Left colon (tissue), 2 donors: ENCODE measurements around the gene VWA3B. TPM values are rescaled to one million over a fixed set of nuclear protein-coding genes. Genes with fewer than 3 reads are reported as not detected.
A peak's percentile ranks its signal among the peaks of the same experiment; 100 is the strongest.
"Not testable (repeated sequence)": the region's sequence is repeated elsewhere in the genome, so short reads cannot be mapped to it uniquely, and the experiment has no call there.

Experiments used
- ATAC-seq: fragments of 200-7000 bp; cut with Tn5 transposase; one replicate; pipeline ENCODE4 v1.9.1; 2020; ENCODE audit warnings: mild to moderate bottlenecking, moderate library complexity
- DNase-seq, 2 donors: peaks; one replicate each; pipeline ENCODE4 v3.0.0-alpha.2; 2020
- intact Hi-C, 2 donors: fragments of 100-400 bp; cut with DNase I in 1 of 2; cut with micrococcal nuclease in 1 of 2; formaldehyde crosslinking; loops; one replicate each; pipeline versions ENCODE4 v1.11.2 to v1.14.0; 2022; cut with DNase I, micrococcal nuclease
- total RNA-seq, 2 donors: library from RNA; stranded (reverse); fragmentation: NEBNext Ultra II Directional; extraction: Animal tissue kit (Norgen Biotek cat#: 25700); gene quantifications; one replicate each; pipeline ENCODE4 v1.2.1, GENCODE V29; 2021
- donor health status: DM: no; HTN: no; CAD: no.
- donor health status: DM: yes; HTN: yes; CAD: no.

VWA3B gene
- total RNA-seq, 2 donors from 2014 or later: 2.9 to 3.9 TPM

DNA sequence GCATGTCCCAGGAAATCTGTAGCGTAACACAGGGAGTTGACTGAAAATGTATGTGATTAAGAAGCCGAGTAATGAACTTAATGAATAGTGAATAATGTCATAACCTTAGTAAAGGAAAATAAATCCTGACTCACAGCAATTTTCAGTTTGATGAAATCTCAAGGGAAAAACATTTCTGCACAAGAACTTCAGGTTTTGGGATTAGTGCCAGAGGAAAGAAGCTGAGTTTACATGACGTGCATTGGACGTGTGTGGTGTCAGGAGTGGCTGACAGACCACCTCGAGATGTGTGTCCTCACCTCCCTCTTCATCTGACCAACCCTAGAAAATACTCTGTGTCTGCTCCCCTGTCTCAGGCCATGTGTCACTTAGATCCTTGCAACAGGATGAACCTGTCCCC is 39.1 kb downstream of the VWA3B start:
- DNase-seq: no peak
- ATAC-seq: no peak
- intact Hi-C loops: no loop called here

DNA sequence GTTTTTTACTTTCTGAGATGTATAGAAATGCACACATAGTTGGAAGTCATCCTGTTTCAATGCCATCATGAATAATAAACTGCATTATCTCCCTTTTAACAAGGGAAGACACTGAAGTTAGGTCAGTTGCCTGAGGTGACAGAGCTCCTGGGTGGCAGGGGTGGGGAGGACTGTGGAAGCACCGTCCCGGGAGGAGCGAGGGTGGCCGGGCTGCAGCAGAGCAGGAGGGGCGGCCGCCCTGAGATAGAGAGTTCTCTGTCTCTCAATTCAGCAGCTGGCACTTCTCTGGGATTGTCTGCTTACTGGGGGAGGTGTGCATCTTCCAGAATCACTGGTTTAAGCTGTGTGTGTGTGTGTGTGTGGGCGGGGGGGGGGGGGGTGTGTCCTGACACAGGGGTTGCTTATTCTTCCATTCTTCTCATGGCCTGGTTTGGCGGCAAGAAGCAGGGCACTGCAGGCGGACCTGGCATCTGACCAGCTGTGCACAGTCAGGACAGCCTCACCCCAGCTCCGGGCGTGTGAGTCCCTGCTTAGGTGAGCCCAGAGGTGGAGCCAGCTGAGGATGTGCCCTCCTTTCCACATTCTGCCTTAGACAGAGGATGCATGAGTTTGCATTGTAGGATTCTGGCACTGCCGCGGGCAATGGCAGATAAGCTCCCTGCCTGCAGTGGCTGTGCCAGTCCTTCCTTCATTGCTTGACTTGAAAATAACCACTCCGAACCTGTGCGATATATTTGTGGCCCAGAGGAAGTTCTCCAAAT is 40.4 kb downstream of the VWA3B start:
- DNase-seq (peak in 1 of 2 donors; percentile 23), ATAC-seq (peak; percentile 68)
- intact Hi-C loops: no loop called here

DNA sequence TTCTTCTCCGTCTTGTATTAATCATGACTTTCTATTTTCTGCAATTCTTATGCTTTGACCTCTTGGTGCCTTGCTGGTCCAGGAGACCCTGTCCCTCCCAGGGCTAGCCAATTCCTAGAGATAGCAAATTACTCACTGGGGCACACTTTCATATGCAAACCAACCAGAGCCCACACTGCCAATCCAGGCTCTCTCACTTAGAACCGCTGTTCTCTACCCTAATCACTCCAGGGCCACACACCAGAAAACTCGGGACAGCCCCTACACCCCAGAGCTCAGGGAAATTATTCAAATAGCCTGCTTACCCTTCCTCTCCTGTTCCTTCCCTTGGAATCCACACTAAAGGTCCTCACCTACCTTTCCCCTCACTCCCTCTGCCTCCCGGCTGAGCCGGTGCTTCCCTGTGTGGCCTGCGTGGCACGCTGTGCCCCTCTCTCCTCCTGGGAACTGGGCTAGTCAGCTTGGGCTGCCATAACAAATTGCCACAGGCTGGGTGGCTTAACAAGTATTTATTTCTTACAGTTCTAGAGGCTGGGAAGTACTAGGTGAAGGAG is 41.7 kb downstream of the VWA3B start:
- intact Hi-C loops: no loop called here
- no peak for ATAC-seq
- DNase-seq: no peak

DNA sequence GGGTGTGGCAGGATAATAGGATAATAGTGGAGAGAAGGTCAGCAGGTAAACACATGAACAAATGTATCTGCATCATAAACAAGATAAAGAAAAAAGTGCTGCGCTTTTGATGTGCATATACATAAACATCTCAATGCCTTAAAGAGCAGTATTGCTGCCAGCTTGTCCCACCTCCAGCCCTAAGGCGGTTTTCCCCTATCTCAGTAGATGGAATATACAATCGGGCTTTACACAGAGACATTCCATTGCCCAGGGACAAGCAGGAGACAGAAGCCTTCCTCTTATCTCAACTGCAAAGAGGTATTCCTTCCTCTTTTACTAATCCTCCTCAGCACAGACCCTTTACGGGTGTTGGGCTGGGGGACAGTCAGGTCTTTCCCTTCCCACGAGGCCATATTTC is 43.1 kb downstream of the VWA3B start:
- DNase-seq, ATAC-seq, intact Hi-C loops: not testable (repeated sequence)

DNA sequence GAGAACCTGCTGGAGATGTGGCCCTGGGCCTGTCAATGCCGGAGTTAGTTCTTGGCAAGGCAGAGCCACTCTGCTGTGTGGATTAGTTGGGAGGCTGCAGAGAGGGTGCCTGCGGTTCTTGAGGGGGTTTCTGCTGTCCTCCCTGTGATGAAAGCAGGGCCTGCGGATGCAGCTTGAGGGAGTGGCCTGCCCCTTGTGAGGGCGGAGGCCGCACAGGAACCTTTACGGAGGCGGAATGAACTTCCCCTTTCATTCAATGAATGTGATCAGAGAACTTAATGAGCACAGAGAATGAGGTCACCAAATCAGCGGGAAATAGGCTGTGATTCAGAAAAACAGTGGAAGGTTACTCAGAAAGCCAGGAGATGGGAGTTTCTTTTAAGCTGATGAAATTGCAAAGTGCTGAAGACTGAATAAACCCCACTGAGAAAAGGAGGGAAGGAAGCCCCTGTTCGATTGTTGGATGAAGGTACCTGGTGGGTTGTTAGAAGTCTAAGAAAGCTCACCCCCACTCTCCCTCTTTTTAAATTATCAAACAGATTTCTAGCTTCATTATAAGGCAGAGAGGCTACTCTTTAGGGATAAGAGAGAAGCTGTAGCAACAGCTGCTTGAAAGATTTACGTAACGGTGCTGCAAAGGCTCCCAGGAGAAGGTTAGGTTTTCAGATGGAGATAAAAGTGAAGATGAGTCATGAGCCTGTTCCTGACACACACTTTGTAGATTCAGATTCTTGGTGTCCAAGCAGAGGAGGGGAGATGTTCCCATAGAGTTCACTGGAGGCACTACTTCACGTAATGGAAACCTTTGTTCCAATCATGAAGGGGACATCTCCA is 47.4 kb downstream of the VWA3B start:
- DNase-seq (no peak), ATAC-seq (no peak)
- intact Hi-C loops: no loop called here

DNA sequence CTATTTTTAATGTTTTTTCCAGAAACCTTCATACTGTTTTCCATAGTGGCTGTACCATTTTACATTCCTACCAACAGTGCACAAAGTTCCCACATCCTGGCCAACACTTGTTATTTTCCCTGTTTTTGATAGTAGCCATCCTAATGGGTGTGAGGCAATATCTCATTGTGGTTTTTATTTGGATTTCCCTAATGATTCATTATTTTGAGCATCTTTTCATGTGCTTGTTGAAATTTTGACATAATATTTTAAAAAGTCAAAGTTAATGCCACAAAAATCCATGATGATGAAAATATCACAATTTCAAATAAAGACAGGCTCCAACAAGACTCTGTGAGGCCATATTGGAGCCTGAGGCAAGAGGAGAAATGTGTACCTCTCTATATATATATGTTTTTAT is 50.2 kb downstream of the VWA3B start:
- DNase-seq: no peak
- intact Hi-C loops: no loop called here
- ATAC-seq: no peak

DNA sequence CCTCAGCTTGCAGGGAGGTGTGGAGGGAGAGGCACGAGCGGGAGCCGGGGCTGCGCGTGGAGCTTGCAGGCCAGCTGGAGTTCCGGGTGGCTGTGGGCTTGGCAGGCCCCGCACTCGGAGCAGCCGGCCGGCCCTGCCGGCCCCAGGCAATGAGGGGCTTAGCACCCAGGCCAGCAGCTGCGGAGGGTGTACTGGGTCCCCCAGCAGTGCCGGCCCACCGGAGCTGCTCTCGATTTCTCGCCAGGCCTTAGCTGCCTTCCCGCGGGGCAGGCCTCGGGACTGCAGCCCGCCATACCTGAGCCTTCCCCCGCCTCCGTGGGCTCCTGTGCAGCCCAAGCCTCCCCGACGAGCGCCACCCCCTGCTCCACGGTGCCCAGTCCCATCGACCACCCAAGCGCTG is 52.0 kb downstream of the VWA3B start:
- intact Hi-C loops, DNase-seq, ATAC-seq: not testable (repeated sequence)

DNA sequence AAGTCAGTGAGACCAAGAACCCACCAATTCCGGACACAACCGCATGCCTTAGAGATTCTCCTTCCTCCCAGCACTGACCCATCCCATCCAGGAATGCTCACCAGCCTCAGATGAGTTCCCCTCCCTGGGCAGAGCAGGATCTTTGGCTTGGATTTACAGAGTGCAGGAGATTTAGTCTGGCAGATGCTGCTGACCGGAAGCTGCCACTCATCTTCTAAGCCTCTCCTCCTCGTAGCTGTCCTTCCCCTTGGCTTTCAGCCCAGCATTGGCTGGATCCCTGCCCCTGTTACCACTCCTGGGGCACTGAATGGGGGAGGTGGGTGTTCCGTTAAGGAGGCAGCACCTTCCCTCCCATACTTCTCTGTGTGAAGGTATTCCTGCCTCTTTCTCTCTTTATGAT is 53.2 kb downstream of the VWA3B start:
- intact Hi-C loops: no loop called here
- ATAC-seq (no peak), DNase-seq (no peak)

DNA sequence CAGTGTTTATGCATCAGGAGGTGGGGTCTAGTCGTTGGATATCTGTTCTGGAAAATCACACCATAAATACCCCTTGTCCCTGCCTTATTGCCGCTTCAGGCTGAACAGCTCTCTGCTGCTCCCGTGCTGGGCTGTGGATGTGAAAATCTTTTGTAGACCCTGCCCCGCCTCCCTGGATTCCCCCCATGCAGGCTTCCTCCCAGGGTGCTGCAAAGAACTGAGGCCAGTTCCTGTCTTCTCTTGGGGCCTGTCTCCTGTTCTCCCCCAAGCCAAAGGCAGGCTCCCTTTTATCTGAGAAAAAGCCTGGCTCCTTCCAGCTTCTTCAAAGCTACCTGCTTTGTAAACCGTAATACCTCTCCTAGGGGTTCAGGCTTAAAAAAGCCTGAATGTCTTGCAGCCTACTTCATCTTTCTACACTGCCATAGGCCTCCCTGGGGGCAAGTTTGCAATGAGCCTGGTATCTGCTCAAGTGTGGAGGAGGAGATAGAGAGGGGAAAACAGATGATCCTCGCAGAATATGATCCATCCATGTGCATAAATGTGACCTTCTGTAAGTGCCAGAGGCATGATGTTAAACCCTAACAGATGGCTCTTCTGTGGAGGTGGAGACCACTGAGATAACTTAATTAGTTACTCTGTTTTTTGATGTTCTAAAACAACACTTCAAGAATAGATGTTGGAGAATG is 55.3 kb downstream of the VWA3B start:
- DNase-seq (no peak), ATAC-seq (no peak)
- intact Hi-C loops: no loop called here

DNA sequence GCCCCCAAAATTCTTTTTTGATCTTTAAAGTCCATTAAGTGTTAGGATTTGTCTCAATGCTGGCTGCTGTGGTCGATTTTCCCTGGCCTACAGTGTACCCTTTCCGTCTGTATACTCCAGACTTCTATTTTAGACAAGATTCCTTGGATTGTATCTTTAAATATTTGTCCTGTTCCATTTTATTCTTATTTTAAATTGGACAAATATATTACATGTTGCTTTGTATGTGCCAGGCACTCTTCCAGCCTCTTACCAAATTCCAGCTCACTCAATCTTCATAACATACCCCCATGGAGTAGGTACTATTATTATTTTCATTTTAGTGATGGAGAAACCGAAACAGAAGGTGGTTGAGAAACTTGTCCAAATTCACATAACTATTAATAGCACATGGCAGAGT is 58.1 kb downstream of the VWA3B start:
- DNase-seq: no peak
- ATAC-seq: no peak
- intact Hi-C loops: no loop called here

DNA sequence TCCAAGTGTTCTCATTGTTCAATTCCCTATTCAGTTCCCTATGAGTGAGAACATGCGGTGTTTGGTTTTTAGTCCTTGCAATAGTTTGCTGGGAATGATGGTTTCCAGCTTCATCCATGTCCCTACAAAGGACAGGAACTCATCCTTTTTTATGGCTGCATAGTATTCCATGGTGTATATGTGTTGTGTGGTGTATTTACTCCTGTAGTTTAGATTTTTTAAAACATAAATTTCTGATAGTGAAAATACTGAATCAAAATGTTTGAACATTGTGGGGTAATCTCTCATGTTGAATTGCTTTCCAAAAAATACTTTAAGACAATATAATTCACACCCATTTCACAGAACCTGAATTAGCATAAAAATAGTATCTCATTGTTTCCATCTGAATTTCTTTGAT is 60.9 kb downstream of the VWA3B start:
- intact Hi-C loops, ATAC-seq, DNase-seq: not testable (repeated sequence)

DNA sequence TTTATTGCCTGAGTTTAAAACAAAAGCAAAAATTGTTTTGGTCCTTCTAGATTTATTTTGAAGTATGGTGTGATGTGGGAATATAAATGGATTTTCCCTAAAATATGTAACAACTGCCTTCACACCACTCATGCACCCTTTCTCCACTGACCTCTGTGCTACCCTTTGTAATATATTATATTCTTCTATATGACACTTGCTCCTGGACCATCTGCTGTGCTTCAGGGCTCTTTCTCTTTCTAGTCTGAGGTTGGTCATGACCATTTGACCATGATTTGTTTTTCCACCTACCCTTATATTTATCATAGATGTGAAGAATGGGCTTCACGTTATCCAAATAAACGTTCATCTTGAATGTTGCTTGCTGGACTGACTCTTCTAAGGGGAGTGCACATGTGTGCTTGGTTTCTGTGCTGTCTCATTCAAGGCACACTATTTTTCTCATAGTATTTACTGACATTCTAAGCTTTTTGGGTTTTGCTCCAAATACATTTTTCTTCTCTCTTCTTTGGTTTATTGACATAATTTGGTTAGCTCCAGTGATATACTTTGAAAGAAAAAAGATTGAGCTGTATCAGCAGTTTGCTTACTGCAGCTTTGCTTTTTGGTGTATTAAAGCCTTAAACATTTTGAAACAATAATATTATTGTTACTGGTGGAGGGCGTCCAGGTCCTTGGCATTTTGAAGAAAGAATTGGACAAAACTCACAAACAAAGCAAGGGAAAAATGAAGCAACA is 61.8 kb downstream of the VWA3B start:
- no peak for DNase-seq
- intact Hi-C loops: no loop called here
- no peak for ATAC-seq

DNA sequence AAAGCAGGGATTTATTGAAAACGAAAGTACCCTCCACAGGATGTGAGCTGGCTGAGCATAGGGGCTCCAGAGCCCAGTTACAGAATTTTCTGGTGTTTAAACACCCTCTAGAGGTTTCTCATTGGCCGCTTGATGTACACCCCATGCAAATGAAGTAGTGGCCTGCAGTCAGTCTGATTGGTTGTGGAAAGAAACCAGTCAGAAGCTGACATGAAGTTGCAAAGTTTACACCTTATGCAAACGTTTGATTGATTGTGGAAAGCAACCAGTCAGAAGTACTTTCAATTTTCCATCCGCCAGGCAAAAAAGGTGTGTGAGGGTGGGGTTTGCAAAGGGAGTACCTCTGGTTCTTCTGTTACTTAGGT is 62.3 kb downstream of the VWA3B start:
- DNase-seq (no peak), ATAC-seq (no peak)
- intact Hi-C loops: no loop called here

DNA sequence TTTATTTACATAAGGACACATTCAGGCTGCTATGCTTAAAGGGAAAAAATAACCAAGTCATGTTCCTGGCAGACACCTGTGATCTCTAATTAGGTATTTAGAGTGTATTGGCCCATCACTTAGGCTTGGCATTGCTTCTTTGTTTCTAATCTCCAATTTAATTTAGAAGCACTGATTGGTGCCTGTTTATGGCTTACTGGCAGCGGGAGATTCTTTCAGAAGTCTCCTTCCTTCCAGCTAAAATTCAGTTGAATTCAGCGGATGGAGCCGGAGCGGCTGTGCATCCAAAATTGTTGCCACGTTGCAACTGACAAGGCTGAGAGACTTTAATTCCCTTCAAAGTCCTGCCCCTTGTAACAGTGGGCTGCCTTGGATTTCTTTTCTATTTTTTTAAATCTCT is 66.5 kb downstream of the VWA3B start:
- ATAC-seq (no peak), DNase-seq (no peak)
- intact Hi-C loops: no loop called here

DNA sequence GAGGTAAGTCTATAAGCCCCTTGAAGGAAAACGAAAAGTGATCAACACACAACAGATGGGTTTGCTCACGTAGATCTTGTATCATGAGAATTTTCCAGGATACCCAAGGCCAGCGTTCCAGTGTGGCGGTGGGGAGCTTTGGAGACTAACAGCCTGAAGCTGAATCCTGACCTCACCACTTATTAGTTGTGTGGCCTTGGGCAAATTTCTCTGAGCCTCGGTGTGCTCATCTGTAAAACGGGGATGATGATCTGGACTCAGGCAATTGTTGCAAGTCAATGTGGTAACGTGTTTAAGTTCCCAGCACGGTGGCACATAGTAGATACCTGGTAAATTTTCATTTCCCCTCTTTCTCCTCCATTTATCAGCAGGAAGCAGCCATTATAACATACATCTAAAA is 68.3 kb downstream of the VWA3B start:
- intact Hi-C loops: no loop called here

DNA sequence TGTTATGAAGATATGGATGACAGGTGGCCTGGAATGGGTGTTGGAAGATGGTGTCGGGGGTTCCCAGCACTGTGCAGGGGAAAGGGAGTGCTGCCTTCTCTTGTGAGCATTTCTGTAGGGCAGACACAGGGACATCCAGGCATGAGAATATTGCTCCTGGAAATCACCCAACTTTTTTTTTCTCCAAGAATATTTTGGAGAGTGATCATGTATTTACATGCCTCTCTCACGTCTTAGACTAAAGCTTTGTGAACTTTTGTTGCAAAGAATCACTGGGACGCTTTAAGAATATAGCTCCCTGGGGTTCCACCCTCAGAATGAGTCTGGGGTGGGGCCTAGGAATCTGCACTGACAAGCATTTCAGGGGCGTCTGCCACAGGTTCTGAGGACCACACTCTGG is 68.7 kb downstream of the VWA3B start:
- ATAC-seq: no peak
- intact Hi-C loops: no loop called here
- DNase-seq: no peak

More for the DNA sequence above, 68.3 kb downstream of the VWA3B start:
- ATAC-seq: no peak
- no peak for DNase-seq

DNA sequence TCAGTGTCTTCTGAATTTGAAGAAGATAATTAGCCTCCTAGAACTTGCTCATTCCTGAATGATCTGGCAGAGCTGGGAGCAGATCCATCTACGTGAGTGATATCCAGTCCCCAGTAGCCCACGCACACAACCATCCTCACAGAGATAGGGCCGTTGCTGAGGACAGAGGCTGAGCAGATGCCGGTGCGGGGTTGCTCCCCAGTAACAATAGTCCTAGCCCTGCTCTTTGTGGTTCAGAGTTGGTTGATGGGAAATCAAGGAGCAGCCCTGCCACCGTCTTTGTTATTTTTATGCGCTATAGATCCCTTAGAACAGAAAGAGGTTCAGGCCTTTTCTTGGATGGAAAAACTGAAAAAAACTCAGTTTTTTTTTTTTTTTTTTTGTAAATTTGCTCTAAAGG is 69.3 kb downstream of the VWA3B start:
- no peak for DNase-seq
- ATAC-seq: no peak
- intact Hi-C loops: no loop called here

DNA sequence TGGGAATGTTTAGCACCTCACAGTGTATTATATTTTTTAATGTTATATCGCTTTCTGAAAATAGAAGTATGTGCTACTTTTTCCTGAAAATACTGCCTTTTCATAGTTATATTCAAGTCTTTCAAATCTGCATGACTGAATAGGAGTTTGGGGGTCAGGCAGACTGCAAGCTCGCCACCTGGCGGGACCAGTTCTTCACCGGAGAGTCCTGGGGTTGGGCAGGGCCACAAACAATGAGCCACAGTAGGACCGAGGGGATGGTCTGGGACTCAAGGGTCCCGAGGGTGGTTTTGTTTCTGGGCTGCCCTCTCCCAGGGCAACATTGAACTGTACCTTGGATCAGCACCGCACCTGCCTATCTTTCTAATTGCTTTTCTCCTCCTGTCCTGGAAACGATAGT is 70.6 kb downstream of the VWA3B start:
- peak in 1 of 2 donors; percentile 12 for DNase-seq
- intact Hi-C loops: no loop called here
- no peak for ATAC-seq

DNA sequence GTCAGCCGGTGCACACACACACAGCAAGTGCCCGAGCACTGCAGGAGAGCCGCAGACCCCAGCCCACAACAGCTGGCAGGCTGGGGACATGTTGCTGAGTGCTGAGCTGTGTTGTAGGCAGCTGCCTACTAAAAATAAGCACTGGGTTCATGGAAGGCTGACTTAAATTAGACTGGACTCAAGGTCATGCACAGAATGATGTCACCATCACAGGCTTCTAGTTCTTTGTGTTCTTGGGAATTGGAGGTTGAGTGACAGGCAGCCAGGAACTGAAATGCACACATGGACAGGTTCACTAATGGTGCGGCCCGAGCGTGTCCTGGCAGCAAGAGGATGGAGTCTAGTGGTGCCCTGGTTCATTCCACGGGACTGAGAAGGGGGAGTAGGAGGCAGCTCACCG is 71.3 kb downstream of the VWA3B start:
- intact Hi-C loops: no loop called here
- DNase-seq (no peak), ATAC-seq (no peak)
